HCT116 (cell line): ENCODE results near the gene SGPP2. TPM values are rescaled to one million over a fixed set of nuclear protein-coding genes. Genes with fewer than 3 reads are reported as not detected.

ENCODE experiments used
- ATAC-seq: fragments of 200-7000 bp; cut with Tn5 transposase; 2 replicates; pipeline ENCODE4 v1.9.1; 2020; ENCODE audit warnings: mild to moderate bottlenecking, moderate library complexity
- BruUV-seq: library from RNA; stranded (reverse); fragments of 400-500 nt; replicated peaks from 2 replicates; lab custom pipeline; 2021; lab: Mats Ljungman, UMichigan
- CTCF ChIA-PET: fragments of 300-600 bp; sonication (Branson Sonifier 250); formaldehyde crosslinking; loops from one replicate; lab custom pipeline; 2021; ENCODE audit warnings: antibody characterized with exemption; lab: Charles Lee
- POLR2A ChIA-PET: fragments of 300-600, 350-600 bp; sonication (Branson Sonifier 250); formaldehyde crosslinking; loops from one replicate; lab custom pipeline; 2021; ENCODE audit warnings: antibody characterized with exemption; lab: Charles Lee
- RAD21 ChIA-PET, 2 experiments: fragments of 300-600 bp; sonication (Branson Sonifier 250); formaldehyde crosslinking; loops; one replicate each; lab custom pipeline; 2023; ENCODE audit warnings: low total read pairs in 2 of 2; ENCODE audit not compliant: uncharacterized antibody in 2 of 2, unreplicated experiment in 2 of 2, low non-redundant PET in 1 of 2; lab: Charles Lee
- DNase-seq: peaks from one replicate; pipeline ENCODE4 v3.0.0-alpha.2; 2010; ENCODE audit warnings: low read depth, low spot score
- H2AFZ ChIP-seq: fragments of 200-600 bp; shearing (Covaris generic), sonication (generic); 2 replicates; pipeline ENCODE4 v1.6.1; 2017; ENCODE audit warnings: low read depth, mixed run types, mixed read lengths, antibody characterized with exemption, low read length; ENCODE audit not compliant: poor library complexity, severe bottlenecking
- H3K27ac ChIP-seq: 2 replicates; pipeline ENCODE4 v1.5.1; 2012; ENCODE audit warnings: low read depth, low read length
- H3K27me3 ChIP-seq: fragments of 200-600 bp; sonication (generic); 2 replicates; pipeline ENCODE4 v1.6.1; 2016; ENCODE audit warnings: mixed run types, low read length, mixed read lengths; ENCODE audit not compliant: insufficient read depth
- H3K36me3 ChIP-seq, 2 experiments: fragments of 200-500 bp in 1 of 2; fragments of 200-600 bp in 1 of 2; sonication (Bioruptor generic) in 1 of 2; sonication (generic) in 1 of 2; 2 replicates each; pipeline versions ENCODE4 v1.5.1 to v1.6.1; 2014 to 2016; ENCODE audit warnings: low read length in 2 of 2, inconsistent platforms in 1 of 2, mixed read lengths in 1 of 2, mixed run types in 1 of 2; ENCODE audit not compliant: insufficient read depth in 2 of 2, control insufficient read depth in 1 of 2
- H3K4me1 ChIP-seq, 2 experiments: fragments of 200-600 bp in 1 of 2; sonication (generic) in 1 of 2; 2 replicates each; pipeline versions ENCODE4 v1.5.1 to v1.6.1; 2012 to 2017; ENCODE audit warnings: low read length in 2 of 2, inconsistent platforms in 1 of 2, mild to moderate bottlenecking in 1 of 2, mixed read lengths in 1 of 2, mixed run types in 1 of 2, moderate library complexity in 1 of 2; ENCODE audit not compliant: insufficient read depth in 2 of 2, control insufficient read depth in 1 of 2
- H3K4me2 ChIP-seq: fragments of 200-600 bp; sonication (generic); 2 replicates; pipeline ENCODE4 v1.6.1; 2017; ENCODE audit warnings: mixed run types, low read length, mixed read lengths
- H3K4me3 ChIP-seq, 2 experiments: fragments of 200-600 bp in 1 of 2; sonication (generic) in 1 of 2; replicated peaks in 1 of 2; 2 replicates each; pipeline ENCODE4 v1.5.1; 2011 to 2016; ENCODE audit warnings: low read length in 2 of 2, control low read depth in 1 of 2, low read depth in 1 of 2, mild to moderate bottlenecking in 1 of 2, mixed read lengths in 1 of 2, mixed run types in 1 of 2
- H3K79me2 ChIP-seq: fragments of 200-600 bp; sonication (generic); 2 replicates; pipeline ENCODE4 v1.6.1; 2017; ENCODE audit warnings: mild to moderate bottlenecking, mixed run types, low read length, moderate library complexity, mixed read lengths; ENCODE audit not compliant: insufficient read depth
- H3K9ac ChIP-seq: fragments of 200-600 bp; sonication (generic); 2 replicates; pipeline ENCODE4 v1.6.1; 2016; ENCODE audit warnings: low read length, mixed read lengths
- H3K9me2 ChIP-seq: fragments of 200-600 bp; sonication (generic), shearing (Covaris generic); 2 replicates; pipeline ENCODE4 v1.6.1; 2017; ENCODE audit warnings: mixed run types, mild to moderate bottlenecking, moderate library complexity; ENCODE audit not compliant: insufficient read depth
- H3K9me3 ChIP-seq, 2 experiments: fragments of 200-500 bp in 1 of 2; fragments of 200-600 bp in 1 of 2; sonication (Bioruptor generic) in 1 of 2; sonication (generic) in 1 of 2; 2 replicates each; pipeline ENCODE4 v1.6.1; 2014 to 2017; ENCODE audit warnings: low read length in 2 of 2, mixed read lengths in 2 of 2, inconsistent platforms in 1 of 2, low read depth in 1 of 2, mild to moderate bottlenecking in 1 of 2, mixed run types in 1 of 2, moderate library complexity in 1 of 2; ENCODE audit not compliant: control insufficient read depth in 1 of 2, insufficient read depth in 1 of 2
- H4K20me1 ChIP-seq: fragments of 200-600 bp; sonication (generic), shearing (Covaris generic); 2 replicates; pipeline ENCODE4 v1.6.1; 2017; ENCODE audit warnings: mixed run types, mild to moderate bottlenecking, moderate library complexity; ENCODE audit not compliant: insufficient read depth
- ATF3 ChIP-seq: IDR thresholded peaks from 2 replicates; pipeline ENCODE4 v1.6.1; 2012
- CBX3 ChIP-seq: IDR thresholded peaks from 2 replicates; pipeline ENCODE4 v1.6.1; 2012; ENCODE audit warnings: low read depth
- CEBPB ChIP-seq: IDR thresholded peaks from 2 replicates; pipeline ENCODE4 v1.6.1; 2012; ENCODE audit warnings: low read depth
- CTCF ChIP-seq, 3 experiments: fragments of 200-600 bp in 1 of 3; sonication (generic) in 1 of 3; IDR thresholded peaks in 2 of 3; conservative IDR thresholded peaks in 1 of 3; 2 replicates each; pipeline ENCODE4 v1.5.1; 2012 to 2017; ENCODE audit warnings: low read depth in 2 of 3, low read length in 2 of 3, antibody characterized with exemption in 1 of 3, borderline replicate concordance in 1 of 3, control low read depth in 1 of 3, mild to moderate bottlenecking in 1 of 3, mixed read lengths in 1 of 3, mixed run types in 1 of 3, moderate library complexity in 1 of 3; ENCODE audit not compliant: insufficient read depth in 1 of 3
- EGR1 ChIP-seq: IDR thresholded peaks from 2 replicates; pipeline ENCODE4 v1.6.1; 2012; ENCODE audit warnings: low read depth
- ELF1 ChIP-seq: IDR thresholded peaks from 2 replicates; pipeline ENCODE4 v1.6.1; 2012; ENCODE audit warnings: low read depth, borderline replicate concordance
- EZH2 ChIP-seq: fragments of 200-600 bp; sonication (generic); IDR thresholded peaks from 2 replicates; pipeline ENCODE4 v1.6.1; 2017; ENCODE audit warnings: antibody characterized with exemption, mixed run types
- EZH2phosphoT487 ChIP-seq: fragments of 200-600 bp; IDR thresholded peaks from 2 replicates; pipeline ENCODE4 v1.6.1; 2018; ENCODE audit warnings: antibody characterized with exemption, borderline replicate concordance
- FOSL1 ChIP-seq: IDR thresholded peaks from 2 replicates; pipeline ENCODE4 v1.6.1; 2012; ENCODE audit warnings: low read depth
- JUND ChIP-seq: IDR thresholded peaks from 2 replicates; pipeline ENCODE4 v1.6.1; 2012
- MAX ChIP-seq: IDR thresholded peaks from 2 replicates; pipeline ENCODE4 v1.6.1; 2012
- POLR2A ChIP-seq: IDR thresholded peaks from 2 replicates; pipeline ENCODE4 v1.7.0; 2011; ENCODE audit warnings: borderline replicate concordance; ENCODE audit not compliant: insufficient read depth, insufficient read length; ENCODE audit errors: extremely low read depth
- POLR2AphosphoS5 ChIP-seq: IDR thresholded peaks from 2 replicates; pipeline ENCODE4 v1.6.1; 2011; ENCODE audit warnings: mild to moderate bottlenecking, low read depth, low read length, moderate library complexity
- RAD21 ChIP-seq: IDR thresholded peaks from 2 replicates; pipeline ENCODE4 v1.6.1; 2012; ENCODE audit warnings: low read depth, mild to moderate bottlenecking
- REST ChIP-seq: IDR thresholded peaks from 2 replicates; pipeline ENCODE4 v1.6.1; 2012; ENCODE audit warnings: low read depth
- SP1 ChIP-seq: IDR thresholded peaks from 2 replicates; pipeline ENCODE4 v1.6.1; 2012; ENCODE audit warnings: low read depth
- YY1 ChIP-seq: IDR thresholded peaks from 2 replicates; pipeline ENCODE4 v1.6.1; 2011; ENCODE audit warnings: low read length, low read depth, moderate library complexity, mild to moderate bottlenecking; ENCODE audit not compliant: insufficient replicate concordance; ENCODE audit errors: extremely low read depth
- ZBTB33 ChIP-seq: IDR thresholded peaks from 2 replicates; pipeline ENCODE4 v1.6.1; 2011; ENCODE audit warnings: mild to moderate bottlenecking, low read length, moderate library complexity; ENCODE audit not compliant: insufficient replicate concordance; ENCODE audit errors: extremely low read depth
- ZFX ChIP-seq: fragments of 450-650 bp; IDR thresholded peaks from 2 replicates; pipeline ENCODE4 v1.6.1; 2017
- ZNF274 ChIP-seq: fragments of 200-500 bp; sonication (Bioruptor generic); IDR thresholded peaks from 2 replicates; pipeline ENCODE4 v1.6.1; 2014; ENCODE audit warnings: mild to moderate bottlenecking, low read depth, low read length, inconsistent platforms
- intact Hi-C: fragments of 100-400 bp; cut with micrococcal nuclease; formaldehyde crosslinking; loops from 2 replicates; pipeline ENCODE4 v1.10.0; 2022
- total RNA-seq: library from RNA; stranded (reverse); gene quantifications from one replicate; pipeline ENCODE4 v1.2.1, GENCODE V29; 2021; ENCODE audit not compliant: unreplicated experiment

The SGPP2 gene
- total RNA-seq, 1 experiment from 2014 or later = 1.6 TPM

GRCh38 chr2:222591661-222592060 is 167.3 kb downstream of the SGPP2 start:
- no peak for ATAC-seq
- ChIA-PET POLR2A (no interaction called here), CTCF (no interaction called here), RAD21 (no interaction called here)
- TF ChIP-seq EGR1 (no peak), YY1 (no peak), CEBPB (no peak), ZNF274 (no peak), POLR2A (no peak), EZH2phosphoT487 (no peak), CTCF (IDR thresholded peaks at IDR 0.05 in 2 of 3, conservative IDR thresholded peaks at IDR 0.05 in 1 of 3; ENCODE audit: borderline replicate concordance in 1 of 3, insufficient read depth in 1 of 3, low read depth in 2 of 3, low read length in 2 of 3) (no peak), POLR2AphosphoS5 (no peak), ZFX (no peak), ATF3 (no peak), SP1 (no peak), REST (no peak), CBX3 (no peak), ELF1 (no peak), FOSL1 (no peak), RAD21 (no peak), EZH2 (no peak), MAX (no peak), ZBTB33 (no peak), JUND (no peak)
- intact Hi-C loops = no loop called here
- H3K4me2 ChIP-seq = no peak overlapping the region
- H3K9me2 ChIP-seq = no peaks in the 10 kb centered on the region
- no peaks in the 10 kb centered on the region for H3K4me1 ChIP-seq
- no peaks in the 10 kb centered on the region; the same call in 1 of the 2 replicates for H4K20me1 ChIP-seq
- no peak overlapping the region for H3K9ac ChIP-seq
- H3K4me3 ChIP-seq = no peak overlapping the region
- H3K27ac ChIP-seq = no peak overlapping the region
- H3K36me3 ChIP-seq = peaks cover 2 to 33% of the 10 kb centered on the region in 2 experiments; a peak in 2 of 4 replicates
- H3K79me2 ChIP-seq = peaks cover 41% of the 10 kb centered on the region
- no TSS peak for BruUV-seq
- no peak overlapping the region for H2AFZ ChIP-seq
- DNase-seq = no peak
- H3K27me3 ChIP-seq = no peaks in the 10 kb centered on the region
- no peaks in the 10 kb centered on the region for H3K9me3 ChIP-seq
